ENCODE results near the gene TCF7L1.

TCF7L1 gene

GRCh38 chr2:85226783-85227182, 93.6 kb downstream of the TCF7L1 start:
- no peak for DNase-seq (ENCODE audit: low read depth in 2 of 2)

- no peak for DNase-seq (ENCODE audit: low read depth in 2 of 2)
Measured at GRCh38 chr2:85230679-85231467, 97.7 kb downstream of the TCF7L1 start.

GRCh38 chr2:85231468-85231805, 98.2 kb downstream of the TCF7L1 start:
- DNase-seq (ENCODE audit: low read depth in 2 of 2) = no peak

- no peak for DNase-seq (ENCODE audit: low read depth in 2 of 2)
Measured at GRCh38 chr2:85231952-85232351, 98.8 kb downstream of the TCF7L1 start.

GRCh38 chr2:85234868-85235267, 101.7 kb downstream of the TCF7L1 start:
- DNase-seq (ENCODE audit: low read depth in 2 of 2) = no peak

GRCh38 chr2:85235281-85235680, 102.1 kb downstream of the TCF7L1 start:
- no peak for DNase-seq (ENCODE audit: low read depth in 2 of 2)

GRCh38 chr2:85236084-85236483, 102.9 kb downstream of the TCF7L1 start:
- DNase-seq (ENCODE audit: low read depth in 2 of 2) = no peak

GRCh38 chr2:85237849-85238565, 104.8 kb downstream of the TCF7L1 start:
- no peak for DNase-seq (ENCODE audit: low read depth in 2 of 2)

GRCh38 chr2:85238607-85239006, 105.4 kb downstream of the TCF7L1 start:
- no peak for DNase-seq (ENCODE audit: low read depth in 2 of 2)

GRCh38 chr2:85239102-85239501, 105.9 kb downstream of the TCF7L1 start:
- no peak for DNase-seq (ENCODE audit: low read depth in 2 of 2)

GRCh38 chr2:85240055-85240454, 106.9 kb downstream of the TCF7L1 start:
- no peak for DNase-seq (ENCODE audit: low read depth in 2 of 2)

- DNase-seq (ENCODE audit: low read depth in 2 of 2) = no peak
Measured at GRCh38 chr2:85242321-85242720, 109.1 kb downstream of the TCF7L1 start.

GRCh38 chr2:85243101-85244072, 110.2 kb downstream of the TCF7L1 start:
- no peak for DNase-seq (ENCODE audit: low read depth in 2 of 2)

GRCh38 chr2:85244828-85245227, 111.6 kb downstream of the TCF7L1 start:
- no peak for DNase-seq (ENCODE audit: low read depth in 2 of 2)

- DNase-seq (ENCODE audit: low read depth in 2 of 2) = no peak
Measured at GRCh38 chr2:85245891-85246290, 112.7 kb downstream of the TCF7L1 start.

GRCh38 chr2:85246348-85246747, 113.2 kb downstream of the TCF7L1 start:
- no peak for DNase-seq (ENCODE audit: low read depth in 2 of 2)

- DNase-seq (ENCODE audit: low read depth in 2 of 2) = no peak
Measured at GRCh38 chr2:85247610-85248009, 114.4 kb downstream of the TCF7L1 start.

- no peak for DNase-seq (ENCODE audit: low read depth in 2 of 2)
Measured at GRCh38 chr2:85248773-85249509, 115.7 kb downstream of the TCF7L1 start.

GRCh38 chr2:85250045-85250444, 116.9 kb downstream of the TCF7L1 start:
- no peak for DNase-seq (ENCODE audit: low read depth in 2 of 2)

- DNase-seq (ENCODE audit: low read depth in 2 of 2) = no peak
Measured at GRCh38 chr2:85251070-85251616, 118.0 kb downstream of the TCF7L1 start.

- DNase-seq (ENCODE audit: low read depth in 2 of 2) = no peak
Measured at GRCh38 chr2:85253890-85254289, 120.7 kb downstream of the TCF7L1 start.
